ENCODE measurements around the gene DRAXIN. TPM values are rescaled to one million over a fixed set of nuclear protein-coding genes. Genes with fewer than 3 reads are reported as not detected.

The DRAXIN gene
- polyA plus RNA-seq, 1 of the 3 experiments (the other 2 are of a cell fraction): 0.97 TPM

- no peak for DNase-seq
- Histone ChIP-seq H3K9ac (no peak overlapping the region), H3K4me2 (no peak overlapping the region), H3K9me2 (no peaks in the 10 kb centered on the region), H3K4me1 (ENCODE audit: control insufficient read depth in 1 of 2, insufficient read depth in 2 of 2, low read depth in 1 of 2, low read length in 1 of 2) (peaks cover 0 to 10% of the 10 kb centered on the region in 2 experiments; a peak in 1 of 4 replicates), H3K36me3 (replicated peaks in 1 of 2; ENCODE audit: control insufficient read depth in 1 of 2, insufficient read depth in 2 of 2, low read length in 1 of 2) (no peaks in the 10 kb centered on the region), H3K4me3 (ENCODE audit: low read depth in 2 of 2, low read length in 1 of 2) (no peak overlapping the region), H3F3A (replicated peaks; ENCODE audit: insufficient read depth) (no peaks in the 10 kb centered on the region), H3K27me3 (ENCODE audit: insufficient read depth) (no peaks in the 10 kb centered on the region), H3K9me3 (no peaks in the 10 kb centered on the region), H4K20me1 (ENCODE audit: insufficient read depth) (no peaks in the 10 kb centered on the region), H2AFZ (ENCODE audit: low read depth) (no peak overlapping the region), H3K79me2 (ENCODE audit: insufficient read depth) (no peaks in the 10 kb centered on the region), H3K27ac (ENCODE audit: low read depth in 2 of 2, low read length in 1 of 2) (no peak overlapping the region)
- TF ChIP-seq SIN3A (IDR thresholded peaks at IDR 0.05; ENCODE audit: borderline replicate concordance, low read depth, low read length) (no peak), NFIC (IDR thresholded peaks at IDR 0.05; ENCODE audit: borderline replicate concordance) (no peak), FOSL2 (IDR thresholded peaks at IDR 0.05; ENCODE audit: borderline replicate concordance, low read depth) (no peak), TCF12 (IDR thresholded peaks at IDR 0.05) (no peak), NRF1 (IDR thresholded peaks at IDR 0.05; ENCODE audit: low read depth, low read length) (no peak), TEAD4 (IDR thresholded peaks at IDR 0.05; ENCODE audit: borderline replicate concordance, insufficient read depth) (no peak)
- TF ChIP-seq, protein P1, sequence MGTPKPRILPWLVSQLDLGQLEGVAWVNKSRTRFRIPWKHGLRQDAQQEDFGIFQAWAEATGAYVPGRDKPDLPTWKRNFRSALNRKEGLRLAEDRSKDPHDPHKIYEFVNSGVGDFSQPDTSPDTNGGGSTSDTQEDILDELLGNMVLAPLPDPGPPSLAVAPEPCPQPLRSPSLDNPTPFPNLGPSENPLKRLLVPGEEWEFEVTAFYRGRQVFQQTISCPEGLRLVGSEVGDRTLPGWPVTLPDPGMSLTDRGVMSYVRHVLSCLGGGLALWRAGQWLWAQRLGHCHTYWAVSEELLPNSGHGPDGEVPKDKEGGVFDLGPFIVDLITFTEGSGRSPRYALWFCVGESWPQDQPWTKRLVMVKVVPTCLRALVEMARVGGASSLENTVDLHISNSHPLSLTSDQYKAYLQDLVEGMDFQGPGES (IDR thresholded peaks at IDR 0.05; ENCODE audit: low read depth, low read length): no peak
- ChIA-PET CTCF (no interaction called here), POLR2A (no interaction called here)
- 88% methylated on average over 4 of the region's 4 CpGs for WGBS (ENCODE audit: low lambda C conversion rate)
These were observed 77.8 kb downstream of the DRAXIN start for GRCh38 chr1:11769274-11769673.

DNA sequence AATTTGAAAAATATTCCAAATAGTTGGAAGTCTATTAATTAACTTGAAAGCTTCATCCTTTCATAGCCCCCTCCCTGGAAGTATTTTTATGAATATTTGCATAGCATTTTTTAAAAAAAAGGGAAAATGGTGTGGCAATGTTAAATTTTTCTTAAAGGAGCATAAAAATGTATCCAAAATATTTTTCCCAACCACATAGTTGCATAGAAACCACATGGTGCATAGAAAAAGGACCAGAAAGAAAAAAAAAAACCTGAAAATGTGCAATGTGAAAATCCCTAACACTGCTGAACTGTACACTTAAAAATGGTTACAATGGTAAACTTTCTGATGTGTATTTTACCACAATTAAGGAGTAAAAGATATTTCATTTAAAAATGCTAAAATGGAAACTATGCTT lies 78.5 kb downstream of the DRAXIN start:
- Histone ChIP-seq H3K4me2 (no peak overlapping the region), H3K9ac (no peak overlapping the region), H3K9me2 (no peaks in the 10 kb centered on the region), H3K9me3 (no peaks in the 10 kb centered on the region), H3K79me2 (ENCODE audit: insufficient read depth) (no peaks in the 10 kb centered on the region), H2AFZ (ENCODE audit: low read depth) (no peak overlapping the region), H3K27me3 (ENCODE audit: insufficient read depth) (no peaks in the 10 kb centered on the region), H3K36me3 (replicated peaks in 1 of 2; ENCODE audit: control insufficient read depth in 1 of 2, insufficient read depth in 2 of 2, low read length in 1 of 2) (no peaks in the 10 kb centered on the region), H3K4me3 (ENCODE audit: low read depth in 2 of 2, low read length in 1 of 2) (no peak overlapping the region), H3F3A (replicated peaks; ENCODE audit: insufficient read depth) (no peaks in the 10 kb centered on the region), H3K27ac (ENCODE audit: low read depth in 2 of 2, low read length in 1 of 2) (no peak overlapping the region), H4K20me1 (ENCODE audit: insufficient read depth) (no peaks in the 10 kb centered on the region), H3K4me1 (ENCODE audit: control insufficient read depth in 1 of 2, insufficient read depth in 2 of 2, low read depth in 1 of 2, low read length in 1 of 2) (peaks cover 0 to 6% of the 10 kb centered on the region in 2 experiments; a peak in 1 of 4 replicates)
- ChIA-PET CTCF (no interaction called here), POLR2A (no interaction called here)
- TF ChIP-seq, protein P2, sequence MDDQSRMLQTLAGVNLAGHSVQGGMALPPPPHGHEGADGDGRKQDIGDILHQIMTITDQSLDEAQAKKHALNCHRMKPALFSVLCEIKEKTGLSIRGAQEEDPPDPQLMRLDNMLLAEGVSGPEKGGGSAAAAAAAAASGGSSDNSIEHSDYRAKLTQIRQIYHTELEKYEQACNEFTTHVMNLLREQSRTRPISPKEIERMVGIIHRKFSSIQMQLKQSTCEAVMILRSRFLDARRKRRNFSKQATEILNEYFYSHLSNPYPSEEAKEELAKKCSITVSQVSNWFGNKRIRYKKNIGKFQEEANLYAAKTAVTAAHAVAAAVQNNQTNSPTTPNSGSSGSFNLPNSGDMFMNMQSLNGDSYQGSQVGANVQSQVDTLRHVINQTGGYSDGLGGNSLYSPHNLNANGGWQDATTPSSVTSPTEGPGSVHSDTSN (IDR thresholded peaks at IDR 0.05): no peak
- TF ChIP-seq NRF1 (IDR thresholded peaks at IDR 0.05; ENCODE audit: low read depth, low read length): no peak
- no peak for TF ChIP-seq ELF1 (IDR thresholded peaks at IDR 0.05)
- TF ChIP-seq TAF1 (IDR thresholded peaks at IDR 0.05; ENCODE audit: borderline replicate concordance, low read depth, low read length): no peak
- no peak for TF ChIP-seq FOXM1 (IDR thresholded peaks at IDR 0.05; ENCODE audit: low read depth)
- TF ChIP-seq RXRA (IDR thresholded peaks at IDR 0.05; ENCODE audit: borderline replicate concordance, low read depth): no peak
- no peak for DNase-seq

Measured in SK-N-SH (cell line).